ENCODE data around the gene PHOSPHO1.

DNA sequence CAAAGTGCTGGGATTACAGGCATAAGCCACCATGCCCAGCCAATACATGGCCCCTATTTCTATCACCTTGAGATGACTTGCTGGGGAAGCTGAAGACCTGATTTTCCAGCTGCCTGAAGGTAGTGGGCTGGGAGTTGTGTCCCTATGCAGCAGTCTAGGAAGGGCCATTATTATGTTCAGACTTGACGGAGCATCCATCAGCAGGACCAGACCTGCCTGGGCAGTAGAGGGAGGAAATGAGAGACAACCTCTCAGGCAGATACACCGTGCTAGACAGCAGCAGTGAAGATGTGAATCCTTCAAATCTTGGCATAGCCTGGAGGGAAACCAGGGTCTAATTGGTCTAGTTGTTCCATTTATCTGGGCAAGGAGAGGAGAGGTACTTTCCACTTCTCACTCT is 35.6 kb upstream of the PHOSPHO1 start:
- TF ChIP-seq ZNF555 (tag by site-specific recombination; conservative IDR thresholded peaks at IDR 0.05) (no peak), SCRT2 (tag by site-specific recombination; IDR thresholded peaks at IDR 0.05) (no peak), ZNF664 (tag by site-specific recombination; IDR thresholded peaks at IDR 0.05) (no peak), ZNF146 (tag by site-specific recombination; IDR thresholded peaks at IDR 0.05) (no peak), ZNF175 (tag by site-specific recombination; IDR thresholded peaks at IDR 0.05) (no peak), EGR2 (tag by site-specific recombination; IDR thresholded peaks at IDR 0.05; ENCODE audit: low read depth) (no peak)
- TF ChIP-seq, protein P1, sequence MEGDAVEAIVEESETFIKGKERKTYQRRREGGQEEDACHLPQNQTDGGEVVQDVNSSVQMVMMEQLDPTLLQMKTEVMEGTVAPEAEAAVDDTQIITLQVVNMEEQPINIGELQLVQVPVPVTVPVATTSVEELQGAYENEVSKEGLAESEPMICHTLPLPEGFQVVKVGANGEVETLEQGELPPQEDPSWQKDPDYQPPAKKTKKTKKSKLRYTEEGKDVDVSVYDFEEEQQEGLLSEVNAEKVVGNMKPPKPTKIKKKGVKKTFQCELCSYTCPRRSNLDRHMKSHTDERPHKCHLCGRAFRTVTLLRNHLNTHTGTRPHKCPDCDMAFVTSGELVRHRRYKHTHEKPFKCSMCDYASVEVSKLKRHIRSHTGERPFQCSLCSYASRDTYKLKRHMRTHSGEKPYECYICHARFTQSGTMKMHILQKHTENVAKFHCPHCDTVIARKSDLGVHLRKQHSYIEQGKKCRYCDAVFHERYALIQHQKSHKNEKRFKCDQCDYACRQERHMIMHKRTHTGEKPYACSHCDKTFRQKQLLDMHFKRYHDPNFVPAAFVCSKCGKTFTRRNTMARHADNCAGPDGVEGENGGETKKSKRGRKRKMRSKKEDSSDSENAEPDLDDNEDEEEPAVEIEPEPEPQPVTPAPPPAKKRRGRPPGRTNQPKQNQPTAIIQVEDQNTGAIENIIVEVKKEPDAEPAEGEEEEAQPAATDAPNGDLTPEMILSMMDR (tag by site-specific recombination; IDR thresholded peaks at IDR 0.05), result no peak

Measured in HEK293 (cell line).